SK-N-MC (cell line): Measurements from ENCODE around the gene SYT2.
"Not testable (repeated sequence)": the region's sequence is repeated elsewhere in the genome, so short reads cannot be mapped to it uniquely, and the experiment has no call there.

Experiments used
- EZH2 ChIP-seq: fragments of 200-600 bp; sonication (generic); IDR thresholded peaks from one replicate; pipeline ENCODE4 v1.6.1; 2017; ENCODE audit warnings: antibody characterized with exemption
- FOXP2 ChIP-seq: optimal IDR thresholded peaks from 2 replicates; pipeline ENCODE3; 2011; ENCODE audit warnings: mild to moderate bottlenecking, moderate library complexity; ENCODE audit not compliant: insufficient read depth; ENCODE audit errors: extremely low read length, control extremely low read depth
- POLR2AphosphoS5 ChIP-seq: IDR thresholded peaks from 2 replicates; pipeline ENCODE4 v1.6.1; 2012; ENCODE audit warnings: mild to moderate bottlenecking, low read depth, low read length, borderline replicate concordance

- TF ChIP-seq POLR2AphosphoS5, EZH2, FOXP2: not testable (repeated sequence)
These were observed 165.3 kb downstream of the SYT2 start for GRCh38 chr1:202544766-202545449.
